Measurements from ENCODE around the gene BMP7.

Gene BMP7

DNA sequence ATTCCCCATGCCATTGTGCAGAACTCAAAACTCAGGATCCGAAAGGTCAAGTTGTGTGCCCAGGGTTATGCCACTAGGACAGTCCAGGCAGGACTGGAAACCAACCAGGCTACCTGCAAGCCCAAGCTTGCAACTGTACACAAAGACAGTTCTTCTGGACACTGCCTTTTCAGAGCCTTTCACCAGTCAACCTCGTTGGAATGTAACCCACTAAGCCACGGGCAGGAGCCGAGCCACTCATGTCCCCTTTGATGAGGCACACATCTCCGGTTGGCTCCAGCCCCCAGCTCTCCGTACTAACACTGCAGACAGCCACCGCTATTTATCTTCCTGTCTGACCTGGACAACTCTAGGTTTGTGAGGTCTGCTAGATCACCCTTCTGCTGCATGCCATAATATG is 62.5 kb downstream of the BMP7 start:
- DNase-seq: no peak
- Histone ChIP-seq H2BK120ac (ENCODE audit: insufficient read depth, low read length, poor library complexity) (no peak overlapping the region), H3K27ac (ENCODE audit: low read depth, low read length) (no peak overlapping the region), H4K12ac (ENCODE audit: low read depth, low read length) (no peak overlapping the region), H3K79me2 (ENCODE audit: control insufficient read depth, insufficient read depth, low read length, poor library complexity) (no peaks in the 10 kb centered on the region), H3K9ac (ENCODE audit: low read length) (no peak overlapping the region), H2AFZ (ENCODE audit: insufficient read depth, low read length, poor library complexity) (no peak overlapping the region), H3K4me1 (ENCODE audit: control insufficient read depth in 1 of 2, insufficient read depth in 2 of 2, low read length in 2 of 2) (peaks cover 0 to 7% of the 10 kb centered on the region in 2 experiments), H3K4me3 (ENCODE audit: low read depth, low read length) (no peak overlapping the region), H3K4ac (ENCODE audit: low read depth, low read length) (no peak overlapping the region), H3K18ac (ENCODE audit: low read length) (no peak overlapping the region), H2BK5ac (ENCODE audit: low read depth, low read length, poor library complexity) (no peak overlapping the region), H4K91ac (ENCODE audit: low read depth, low read length) (no peak overlapping the region), H2BK12ac (ENCODE audit: low read length) (no peak overlapping the region), H2AK5ac (ENCODE audit: low read length) (no peak overlapping the region), H3K4me2 (ENCODE audit: low read length) (no peak overlapping the region), H3K27me3 (ENCODE audit: insufficient read depth, low read length) (no peaks in the 10 kb centered on the region), H3K9me3 (ENCODE audit: insufficient read depth, low read depth, low read length) (peaks cover 5% of the 10 kb centered on the region), H3K14ac (ENCODE audit: low read length) (no peak overlapping the region), H3K23ac (ENCODE audit: low read length) (no peak overlapping the region), H4K8ac (ENCODE audit: low read depth, low read length) (no peak overlapping the region), H3K79me1 (ENCODE audit: low read length) (no peaks in the 10 kb centered on the region), H3K36me3 (ENCODE audit: control insufficient read depth in 1 of 2, insufficient read depth in 2 of 2, low read length in 2 of 2) (no peaks in the 10 kb centered on the region)
- WGBS (ENCODE audit: extremely low coverage, insufficient coverage, insufficient read length): no CpG with 5 or more reads among the region's 7 CpGs

DNA sequence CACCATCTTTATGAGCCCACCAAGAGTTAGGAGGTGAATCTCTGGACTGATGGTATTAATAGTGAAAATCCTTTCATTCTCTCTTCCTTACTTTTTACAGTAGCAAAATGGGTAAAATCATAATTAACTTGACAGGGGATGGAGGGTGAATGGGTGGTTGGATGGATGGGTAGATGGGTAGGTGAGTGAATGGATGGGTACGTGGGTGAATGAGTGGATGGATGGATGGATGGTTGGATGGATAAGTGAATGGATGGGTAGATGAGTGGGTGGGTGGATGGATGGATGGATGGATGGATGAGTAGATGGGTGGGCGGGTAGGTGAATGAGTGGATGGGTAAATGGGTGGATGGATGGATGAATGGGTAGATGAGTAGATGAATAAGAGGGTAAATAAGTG is 63.2 kb downstream of the BMP7 start:
- Histone ChIP-seq H3K4me1 (ENCODE audit: control insufficient read depth in 1 of 2, insufficient read depth in 2 of 2, low read length in 2 of 2) (peaks cover 0 to 7% of the 10 kb centered on the region in 2 experiments), H4K8ac (ENCODE audit: low read depth, low read length) (no peak overlapping the region), H2AK5ac (ENCODE audit: low read length) (no peak overlapping the region), H3K9me3 (ENCODE audit: insufficient read depth, low read depth, low read length) (peaks cover 5% of the 10 kb centered on the region), H3K27ac (ENCODE audit: low read depth, low read length) (no peak overlapping the region), H3K79me1 (ENCODE audit: low read length) (no peaks in the 10 kb centered on the region), H3K79me2 (ENCODE audit: control insufficient read depth, insufficient read depth, low read length, poor library complexity) (no peaks in the 10 kb centered on the region), H2BK5ac (ENCODE audit: low read depth, low read length, poor library complexity) (no peak overlapping the region), H2BK120ac (ENCODE audit: insufficient read depth, low read length, poor library complexity) (no peak overlapping the region), H3K18ac (ENCODE audit: low read length) (no peak overlapping the region), H3K4me2 (ENCODE audit: low read length) (no peak overlapping the region), H3K14ac (ENCODE audit: low read length) (no peak overlapping the region), H4K12ac (ENCODE audit: low read depth, low read length) (no peak overlapping the region), H3K9ac (ENCODE audit: low read length) (no peak overlapping the region), H2AFZ (ENCODE audit: insufficient read depth, low read length, poor library complexity) (no peak overlapping the region), H3K36me3 (ENCODE audit: control insufficient read depth in 1 of 2, insufficient read depth in 2 of 2, low read length in 2 of 2) (no peaks in the 10 kb centered on the region), H2BK12ac (ENCODE audit: low read length) (no peak overlapping the region), H4K91ac (ENCODE audit: low read depth, low read length) (no peak overlapping the region), H3K4me3 (ENCODE audit: low read depth, low read length) (no peak overlapping the region), H3K27me3 (ENCODE audit: insufficient read depth, low read length) (no peaks in the 10 kb centered on the region), H3K4ac (ENCODE audit: low read depth, low read length) (no peak overlapping the region), H3K23ac (ENCODE audit: low read length) (no peak overlapping the region)
- WGBS (ENCODE audit: extremely low coverage, insufficient coverage, insufficient read length): 100% methylated on average over 1 of the region's 2 CpGs
- no peak for DNase-seq

DNA sequence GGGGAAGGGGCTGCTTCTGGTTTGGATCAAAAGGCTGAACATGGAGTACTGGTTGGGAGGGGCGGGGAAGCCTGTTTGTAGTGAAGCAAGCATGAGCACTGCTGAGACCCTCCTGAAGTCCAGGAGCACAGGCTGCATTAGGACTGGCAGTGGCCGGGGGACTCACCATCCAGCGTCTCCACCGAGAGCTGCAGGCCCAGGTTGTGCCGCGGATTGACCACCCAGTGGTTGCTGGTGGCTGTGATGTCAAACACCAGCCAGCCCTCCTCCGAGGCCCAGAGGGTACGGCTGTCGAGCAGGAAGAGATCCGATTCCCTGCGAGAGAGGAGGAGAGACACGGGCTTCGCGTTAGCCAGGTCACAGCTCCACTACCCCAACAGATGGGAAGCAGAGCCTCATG is 64.1 kb downstream of the BMP7 start:
- Histone ChIP-seq H2BK120ac (ENCODE audit: insufficient read depth, low read length, poor library complexity) (no peak overlapping the region), H3K4me2 (ENCODE audit: low read length) (no peak overlapping the region), H3K79me2 (ENCODE audit: control insufficient read depth, insufficient read depth, low read length, poor library complexity) (no peaks in the 10 kb centered on the region), H3K4me1 (ENCODE audit: control insufficient read depth in 1 of 2, insufficient read depth in 2 of 2, low read length in 2 of 2) (peaks cover 0 to 7% of the 10 kb centered on the region in 2 experiments), H3K23ac (ENCODE audit: low read length) (no peak overlapping the region), H4K8ac (ENCODE audit: low read depth, low read length) (no peak overlapping the region), H3K4me3 (ENCODE audit: low read depth, low read length) (no peak overlapping the region), H3K36me3 (ENCODE audit: control insufficient read depth in 1 of 2, insufficient read depth in 2 of 2, low read length in 2 of 2) (no peaks in the 10 kb centered on the region), H3K79me1 (ENCODE audit: low read length) (no peaks in the 10 kb centered on the region), H3K9ac (ENCODE audit: low read length) (no peak overlapping the region), H2BK12ac (ENCODE audit: low read length) (no peak overlapping the region), H2AFZ (ENCODE audit: insufficient read depth, low read length, poor library complexity) (no peak overlapping the region), H3K4ac (ENCODE audit: low read depth, low read length) (no peak overlapping the region), H3K14ac (ENCODE audit: low read length) (no peak overlapping the region), H2AK5ac (ENCODE audit: low read length) (no peak overlapping the region), H3K18ac (ENCODE audit: low read length) (no peak overlapping the region), H3K27me3 (ENCODE audit: insufficient read depth, low read length) (no peaks in the 10 kb centered on the region), H4K12ac (ENCODE audit: low read depth, low read length) (no peak overlapping the region), H2BK5ac (ENCODE audit: low read depth, low read length, poor library complexity) (no peak overlapping the region), H3K9me3 (ENCODE audit: insufficient read depth, low read depth, low read length) (peaks cover 5% of the 10 kb centered on the region), H4K91ac (ENCODE audit: low read depth, low read length) (no peak overlapping the region), H3K27ac (ENCODE audit: low read depth, low read length) (no peak overlapping the region)
- no peak for DNase-seq
- WGBS (ENCODE audit: extremely low coverage, insufficient coverage, insufficient read length): no CpG with 5 or more reads among the region's 14 CpGs

DNA sequence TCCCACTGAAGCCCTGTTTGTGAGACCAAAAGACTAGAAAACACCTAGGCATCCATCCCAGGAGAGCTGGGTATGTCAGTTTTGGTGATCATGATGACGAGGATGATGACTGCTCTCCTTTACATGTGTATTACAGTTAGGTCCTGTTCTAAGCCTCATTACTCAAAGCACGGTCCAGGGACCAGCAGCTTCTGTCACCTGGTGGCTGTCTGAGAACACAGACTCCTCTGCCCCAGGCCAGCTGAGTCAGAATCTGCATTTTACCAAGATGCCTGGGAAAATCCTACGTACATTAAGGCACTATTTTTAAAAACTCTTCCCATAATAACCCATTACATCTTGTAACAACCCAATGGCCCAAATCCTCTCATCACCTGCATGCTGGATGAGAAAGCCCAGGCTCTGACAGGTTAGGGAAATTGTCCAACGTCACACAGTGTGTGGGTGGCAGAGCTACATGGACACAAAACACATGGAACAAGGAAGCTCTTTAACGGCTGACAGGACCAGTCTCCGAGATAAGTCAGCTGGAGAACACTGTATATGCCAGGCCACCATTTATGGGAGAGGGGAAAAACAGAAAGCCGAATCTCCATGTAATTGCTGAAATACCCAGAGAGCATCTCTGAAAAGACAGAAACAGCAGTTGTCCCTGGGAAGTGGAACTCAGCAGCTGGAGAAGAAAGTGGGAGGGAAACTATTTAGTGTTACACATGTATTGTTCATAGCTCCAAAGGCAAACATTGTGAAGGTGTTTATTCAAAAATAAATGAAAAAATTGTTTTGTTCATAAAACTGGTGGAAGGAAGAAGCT is 65.4 kb downstream of the BMP7 start:
- Histone ChIP-seq H2BK12ac (ENCODE audit: low read length) (no peak overlapping the region), H2AK5ac (ENCODE audit: low read length) (no peak overlapping the region), H2BK120ac (ENCODE audit: insufficient read depth, low read length, poor library complexity) (no peak overlapping the region), H4K12ac (ENCODE audit: low read depth, low read length) (no peak overlapping the region), H3K4me3 (ENCODE audit: low read depth, low read length) (no peak overlapping the region), H3K9me3 (ENCODE audit: insufficient read depth, low read depth, low read length) (peaks cover 2% of the 10 kb centered on the region), H3K14ac (ENCODE audit: low read length) (no peak overlapping the region), H3K27me3 (ENCODE audit: insufficient read depth, low read length) (no peaks in the 10 kb centered on the region), H3K9ac (ENCODE audit: low read length) (no peak overlapping the region), H3K36me3 (ENCODE audit: control insufficient read depth in 1 of 2, insufficient read depth in 2 of 2, low read length in 2 of 2) (no peaks in the 10 kb centered on the region), H2BK5ac (ENCODE audit: low read depth, low read length, poor library complexity) (no peak overlapping the region), H4K91ac (ENCODE audit: low read depth, low read length) (no peak overlapping the region), H3K18ac (ENCODE audit: low read length) (no peak overlapping the region), H3K4me1 (ENCODE audit: control insufficient read depth in 1 of 2, insufficient read depth in 2 of 2, low read length in 2 of 2) (peaks cover 0 to 7% of the 10 kb centered on the region in 2 experiments), H2AFZ (ENCODE audit: insufficient read depth, low read length, poor library complexity) (no peak overlapping the region), H3K4me2 (ENCODE audit: low read length) (no peak overlapping the region), H3K27ac (ENCODE audit: low read depth, low read length) (no peak overlapping the region), H3K23ac (ENCODE audit: low read length) (no peak overlapping the region), H3K4ac (ENCODE audit: low read depth, low read length) (no peak overlapping the region), H3K79me1 (ENCODE audit: low read length) (no peaks in the 10 kb centered on the region), H3K79me2 (ENCODE audit: control insufficient read depth, insufficient read depth, low read length, poor library complexity) (no peaks in the 10 kb centered on the region), H4K8ac (ENCODE audit: low read depth, low read length) (no peak overlapping the region)
- DNase-seq: peak; percentile 97
- no CpG with 5 or more reads among the region's 7 CpGs for WGBS (ENCODE audit: extremely low coverage, insufficient coverage, insufficient read length)
